NCI-H2107 treated with DMSO at 0.1 percent for 48 hours (cell line): Measurements from ENCODE around the gene DZIP1L.
"Not testable (repeated sequence)": the region's sequence is repeated elsewhere in the genome, so short reads cannot be mapped to it uniquely, and the experiment has no call there.

Source experiments
- DNase-seq: peaks from one replicate; lab custom pipeline; 2025; ENCODE audit not compliant: unreplicated experiment; lab: John Stamatoyannopoulos, UW

Gene DZIP1L

GRCh38 chr3:138118612-138119422 lies 3.4 kb upstream of the DZIP1L start:
- peak; percentile 64 for DNase-seq

GRCh38 chr3:138114431-138114918 lies 933 bp downstream of the DZIP1L start:
- no peak for DNase-seq

GRCh38 chr3:138113326-138113725 lies 2.1 kb downstream of the DZIP1L start:
- DNase-seq: peak; percentile 30

GRCh38 chr3:138112362-138112761 lies 3.0 kb downstream of the DZIP1L start:
- no peak for DNase-seq

- no peak for DNase-seq
These were observed 9.8 kb downstream of the DZIP1L start for GRCh38 chr3:138105598-138105997.

DNA sequence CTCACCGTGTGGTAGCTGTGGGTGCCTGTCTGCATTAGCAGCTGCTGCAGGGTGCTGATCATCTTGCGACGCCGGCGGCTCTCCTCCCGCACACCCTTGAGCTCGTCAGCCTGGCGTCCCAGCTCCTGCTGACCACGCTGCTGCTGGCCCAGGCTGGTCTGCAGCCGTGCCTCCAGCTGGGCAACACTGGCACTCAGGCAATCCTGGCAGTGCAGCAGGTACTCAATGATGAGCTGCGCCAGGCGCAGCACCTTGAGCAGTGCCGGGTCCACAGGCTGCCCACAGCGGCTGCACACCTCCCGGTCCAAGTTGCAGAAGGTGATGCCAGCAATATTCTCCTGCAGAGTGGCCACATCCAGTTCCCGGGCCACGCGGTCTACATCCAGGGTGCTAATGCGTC lies 11.9 kb downstream of the DZIP1L start:
- no peak for DNase-seq

GRCh38 chr3:138101351-138101940 lies 14.0 kb downstream of the DZIP1L start:
- DNase-seq: not testable (repeated sequence)

GRCh38 chr3:138099417-138099816 lies 16.0 kb downstream of the DZIP1L start:
- no peak for DNase-seq

DNA sequence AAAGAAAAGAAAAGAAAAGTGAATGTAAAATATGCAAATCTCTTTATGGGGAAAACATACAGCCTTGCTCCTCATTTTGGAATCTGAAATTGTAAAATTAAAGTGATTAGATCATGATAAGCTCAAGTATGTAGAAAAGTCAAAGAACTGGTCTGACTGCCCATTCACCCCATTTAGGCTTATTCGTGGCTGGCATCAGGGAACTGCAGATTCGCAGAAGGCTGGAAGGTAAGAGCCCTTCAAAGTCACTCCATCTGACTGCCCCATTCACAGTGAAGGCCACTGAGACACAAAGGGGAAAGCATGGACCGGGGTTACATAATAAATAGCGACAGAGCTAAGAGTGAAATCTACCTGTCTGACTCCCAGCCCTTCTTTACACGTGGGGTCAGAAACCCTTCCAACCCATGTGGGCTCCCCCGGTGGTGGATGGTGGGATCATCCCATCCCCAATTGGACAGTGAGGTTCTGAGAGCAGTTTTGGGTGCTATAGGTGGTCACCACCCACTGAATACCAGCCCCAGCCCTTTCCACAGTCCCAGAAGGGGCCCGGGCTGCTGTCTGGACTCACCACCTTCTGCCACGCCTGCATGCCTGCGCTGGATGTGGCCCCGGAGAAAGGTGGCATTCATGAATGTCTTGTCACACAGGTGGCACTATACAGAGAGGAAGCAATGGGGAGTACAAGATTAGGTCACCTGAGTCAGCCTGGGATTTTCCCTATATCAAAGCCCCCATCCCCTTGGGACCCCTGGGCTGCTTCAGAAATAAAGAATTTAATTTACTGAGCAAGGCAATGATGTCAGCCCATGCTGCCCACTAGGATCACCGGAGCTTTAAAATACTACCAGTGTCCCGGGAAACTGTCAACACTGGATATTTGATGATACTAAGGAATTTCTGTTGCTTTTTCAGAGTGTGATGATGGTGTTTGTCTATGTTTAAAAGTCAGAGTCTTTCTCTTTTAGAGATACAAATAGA lies 17.9 kb downstream of the DZIP1L start:
- DNase-seq: no peak

DNA sequence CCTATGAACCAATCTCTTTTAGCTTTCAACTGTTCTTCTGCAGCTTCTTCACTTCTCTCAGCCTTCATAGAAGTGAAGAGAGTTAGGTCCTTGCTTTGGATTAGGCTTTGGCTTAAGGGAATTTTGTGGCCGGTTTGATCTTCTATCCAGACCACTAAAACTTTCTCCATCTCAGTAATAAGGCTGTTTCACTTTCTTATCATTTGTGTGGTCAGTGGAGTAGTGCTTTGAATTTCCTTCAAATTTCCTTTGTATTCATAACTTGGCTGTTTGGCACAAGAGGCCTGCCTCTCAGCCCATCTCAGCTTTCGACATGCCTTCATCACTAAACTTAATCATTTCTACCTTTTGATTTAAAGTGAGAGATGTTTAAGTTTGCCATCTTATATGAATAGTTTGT lies 21.7 kb downstream of the DZIP1L start:
- no peak for DNase-seq

GRCh38 chr3:138092023-138092422 lies 23.4 kb downstream of the DZIP1L start:
- no peak for DNase-seq

DNA sequence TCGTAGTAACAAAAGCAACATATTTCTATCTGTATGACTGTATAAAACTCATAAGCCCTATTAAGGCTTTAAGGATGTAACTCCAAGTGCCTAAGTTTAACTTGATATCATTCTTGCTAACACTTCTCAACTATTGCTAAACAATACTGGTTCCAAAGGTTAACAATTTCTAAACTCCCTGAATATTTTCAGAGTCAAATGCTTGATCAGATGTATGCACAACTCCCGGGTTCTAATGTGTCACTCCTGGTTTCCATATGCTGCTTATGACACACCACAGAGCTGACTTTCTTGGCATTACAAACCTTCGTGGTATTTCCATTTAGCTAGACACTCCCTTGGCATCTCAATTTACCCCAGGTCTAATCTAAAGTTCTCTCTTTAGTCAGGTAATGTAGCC lies 26.3 kb downstream of the DZIP1L start:
- DNase-seq: no peak

DNA sequence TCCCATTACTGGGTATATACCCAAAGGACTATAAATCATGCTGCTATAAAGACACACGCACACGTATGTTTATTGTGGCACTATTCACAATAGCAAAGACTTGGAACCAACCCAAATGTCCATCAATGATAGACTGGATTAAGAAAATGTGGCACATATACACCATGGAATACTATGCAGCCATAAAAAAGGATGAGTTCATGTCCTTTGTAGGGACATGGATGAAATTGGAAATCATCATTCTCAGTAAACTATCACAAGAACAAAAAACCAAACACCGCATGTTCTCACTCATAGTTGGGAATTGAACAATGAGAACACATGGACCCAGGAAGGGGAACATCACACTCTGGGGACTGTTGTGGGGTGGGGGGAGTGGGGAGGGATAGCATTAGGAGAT lies 29.7 kb downstream of the DZIP1L start:
- not testable (repeated sequence) for DNase-seq

GRCh38 chr3:138084196-138084595 lies 31.2 kb downstream of the DZIP1L start:
- no peak for DNase-seq

- DNase-seq: no peak
These were observed 32.4 kb downstream of the DZIP1L start for GRCh38 chr3:138082992-138083386.

- DNase-seq: peak; percentile 85
These were observed 33.1 kb downstream of the DZIP1L start for GRCh38 chr3:138082085-138082991.

DNA sequence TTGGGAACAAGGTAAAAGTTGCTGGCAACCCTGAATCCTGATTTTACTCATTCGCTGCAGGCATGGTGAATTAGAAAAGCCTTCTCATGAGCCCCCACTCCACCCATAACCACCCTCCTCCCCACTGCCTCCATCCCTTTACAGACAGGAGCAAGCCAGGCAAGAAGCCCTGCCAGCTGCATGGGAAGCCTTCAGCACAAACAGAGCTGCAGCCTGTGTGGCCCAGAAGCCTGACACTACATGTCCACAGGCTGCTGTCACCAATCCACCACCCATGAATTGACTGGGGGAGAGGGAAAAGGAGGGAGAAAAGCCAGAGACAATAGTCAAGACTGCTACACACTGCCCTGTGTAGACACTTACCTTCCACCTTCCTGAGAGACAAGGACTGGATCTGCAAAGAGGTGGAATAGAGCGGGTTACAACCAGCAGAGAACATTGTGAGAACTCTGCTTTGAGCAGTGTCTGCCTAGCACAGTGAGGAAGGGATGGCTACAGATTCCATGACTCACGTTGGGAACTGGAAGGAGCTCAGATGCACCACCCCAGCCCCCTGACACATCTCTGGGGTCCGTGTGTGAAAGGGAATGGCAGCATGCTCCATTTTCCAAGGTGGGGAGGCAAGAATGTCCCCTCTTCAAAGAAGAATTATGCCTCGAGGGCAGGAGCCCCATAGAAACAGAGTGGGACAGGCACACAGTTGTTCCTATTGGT lies 33.9 kb downstream of the DZIP1L start:
- DNase-seq: no peak

- no peak for DNase-seq
These were observed 35.5 kb downstream of the DZIP1L start for GRCh38 chr3:138079901-138080300.

DNA sequence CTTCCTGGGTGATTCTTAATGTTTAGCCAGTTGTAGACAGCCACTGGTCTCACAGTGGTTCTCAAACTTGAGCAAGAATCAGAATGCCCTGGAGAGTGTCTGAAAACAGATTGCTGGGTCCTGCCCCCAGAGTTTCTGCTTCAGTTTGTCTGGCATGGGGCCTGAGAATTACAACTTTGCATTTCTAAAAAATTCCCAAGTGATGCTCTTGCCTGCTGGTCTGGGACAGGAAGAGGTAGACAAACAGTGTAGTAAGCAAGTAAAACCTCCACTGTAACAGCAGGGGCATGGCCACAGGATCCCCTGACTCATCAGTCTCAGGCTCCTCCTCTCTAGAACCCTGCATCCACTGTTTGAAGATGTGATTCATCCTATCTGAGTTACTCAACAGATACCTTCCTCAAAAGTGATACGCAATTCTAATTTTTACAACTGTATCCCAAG lies 36.5 kb downstream of the DZIP1L start:
- DNase-seq: no peak

DNA sequence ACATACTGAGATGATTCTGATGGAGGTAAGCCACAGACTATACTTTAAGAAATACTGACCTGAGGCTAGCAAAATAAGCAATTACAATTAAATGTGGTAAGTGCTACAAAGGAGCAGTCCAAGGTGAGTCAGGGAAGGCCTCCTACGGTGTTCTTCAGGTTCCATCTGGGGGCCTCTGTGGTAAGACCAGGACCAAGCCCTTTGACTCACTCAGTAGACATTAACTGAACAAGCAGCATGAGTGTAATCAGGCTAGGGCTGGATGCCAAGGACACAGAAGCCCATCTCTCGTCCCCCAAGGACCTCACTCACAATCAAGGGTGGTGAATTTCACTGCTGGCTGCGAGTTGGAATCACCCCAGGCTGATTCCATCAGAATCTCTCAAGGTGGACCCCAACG lies 37.3 kb downstream of the DZIP1L start:
- DNase-seq: no peak
